Stimulated activated CD8-positive, alpha-beta memory T cell treated with anti-CD3 and anti-CD28 coated beads, Interleukin-7, amount 100 ng/mL, for 4 hours (primary cell): Measurements from ENCODE around the gene SFXN4.

Experiments used
- DNase-seq, 2 donors: peaks; one replicate each; pipeline ENCODE4 v3.0.0-alpha.2; 2020; ENCODE audit warnings: low read depth in 2 of 2

Gene SFXN4

GRCh38 chr10:119165171-119166117, at the start of gene SFXN4:
SFXN4 (minus strand) TSS chr10:119165714; CDS start chr10:119165647, 67 bp downstream.
- DNase-seq = peak; percentile 45 to 74

DNA sequence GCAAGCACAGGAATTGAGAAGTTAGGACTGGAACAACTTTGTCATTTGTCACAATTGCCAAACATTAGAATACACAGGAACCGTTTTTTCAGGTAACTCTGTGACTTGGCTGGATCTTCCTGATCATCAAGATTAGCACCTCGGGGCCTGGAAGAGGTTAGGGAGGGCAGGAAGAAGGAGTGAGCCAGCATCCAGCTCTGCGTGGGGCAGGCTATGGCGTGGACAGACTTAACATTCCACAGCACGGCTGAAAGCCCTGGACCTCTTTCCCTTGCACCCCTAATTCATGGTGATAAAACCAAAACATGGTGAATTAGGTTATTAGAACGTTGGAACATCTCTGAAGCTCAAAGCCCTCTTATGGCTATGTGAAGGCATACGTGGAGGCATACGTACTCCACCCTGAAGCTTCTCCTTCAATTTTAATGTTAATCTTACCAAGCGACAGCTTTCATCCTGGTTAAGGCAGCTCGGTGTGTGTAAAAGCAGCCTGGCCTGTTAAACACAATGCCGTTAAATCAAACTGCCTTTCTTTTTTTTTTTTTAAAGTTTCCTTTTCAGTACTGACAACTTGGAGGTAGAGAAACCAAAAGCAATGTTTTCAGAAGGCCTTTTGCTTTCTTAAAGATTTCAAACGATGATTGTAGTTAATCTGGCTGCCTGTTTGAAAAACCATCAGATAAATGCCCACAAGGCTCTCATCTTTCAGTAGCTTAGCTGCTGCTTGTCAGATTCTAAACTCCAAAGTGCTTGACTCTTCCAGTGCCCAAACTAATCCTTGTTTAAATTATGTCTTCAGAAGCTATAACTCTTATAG, 46.3 kb upstream of the SFXN4 start:
- DNase-seq = no peak

DNA sequence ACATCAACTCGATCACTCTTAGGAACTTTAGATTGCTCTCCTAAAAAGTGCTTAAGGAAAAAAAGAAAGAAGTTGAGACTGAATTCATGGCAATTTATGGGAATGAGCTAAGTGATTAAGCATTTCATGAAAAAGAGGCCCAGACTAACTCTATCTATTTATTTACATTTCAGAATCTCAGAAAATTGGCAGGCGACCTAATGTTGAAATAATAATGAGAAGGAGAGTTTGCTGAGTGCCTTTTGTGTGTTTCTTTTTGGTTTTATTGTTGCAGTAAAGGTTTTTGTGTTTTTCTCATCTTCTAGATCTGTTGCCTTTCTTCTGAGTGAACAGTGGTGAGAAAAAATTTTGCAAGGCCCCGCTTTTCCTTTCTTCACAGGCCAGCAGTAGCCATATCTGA, 45.7 kb upstream of the SFXN4 start:
- DNase-seq = no peak

DNA sequence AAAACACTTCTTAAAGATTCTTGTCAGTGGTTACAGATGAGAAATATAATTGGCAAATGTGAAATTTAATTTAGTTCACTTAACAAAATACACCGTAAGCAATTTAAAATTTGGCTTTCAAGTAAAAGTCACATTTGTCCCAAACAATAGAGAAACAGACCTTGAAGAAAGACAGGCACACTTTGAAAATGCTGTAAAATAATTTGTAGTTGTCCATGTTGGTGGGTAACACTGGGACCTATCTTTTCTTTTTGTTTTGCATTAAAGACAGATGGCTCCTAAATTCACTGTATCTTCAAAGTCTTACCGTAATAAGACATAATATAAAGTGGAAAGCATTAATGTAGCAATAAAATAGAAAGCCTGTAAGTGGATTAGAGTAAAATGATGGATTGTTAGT, 45.1 kb upstream of the SFXN4 start:
- DNase-seq = no peak

- DNase-seq = no peak
These were observed 44.3 kb upstream of the SFXN4 start for GRCh38 chr10:119209736-119210355.

DNA sequence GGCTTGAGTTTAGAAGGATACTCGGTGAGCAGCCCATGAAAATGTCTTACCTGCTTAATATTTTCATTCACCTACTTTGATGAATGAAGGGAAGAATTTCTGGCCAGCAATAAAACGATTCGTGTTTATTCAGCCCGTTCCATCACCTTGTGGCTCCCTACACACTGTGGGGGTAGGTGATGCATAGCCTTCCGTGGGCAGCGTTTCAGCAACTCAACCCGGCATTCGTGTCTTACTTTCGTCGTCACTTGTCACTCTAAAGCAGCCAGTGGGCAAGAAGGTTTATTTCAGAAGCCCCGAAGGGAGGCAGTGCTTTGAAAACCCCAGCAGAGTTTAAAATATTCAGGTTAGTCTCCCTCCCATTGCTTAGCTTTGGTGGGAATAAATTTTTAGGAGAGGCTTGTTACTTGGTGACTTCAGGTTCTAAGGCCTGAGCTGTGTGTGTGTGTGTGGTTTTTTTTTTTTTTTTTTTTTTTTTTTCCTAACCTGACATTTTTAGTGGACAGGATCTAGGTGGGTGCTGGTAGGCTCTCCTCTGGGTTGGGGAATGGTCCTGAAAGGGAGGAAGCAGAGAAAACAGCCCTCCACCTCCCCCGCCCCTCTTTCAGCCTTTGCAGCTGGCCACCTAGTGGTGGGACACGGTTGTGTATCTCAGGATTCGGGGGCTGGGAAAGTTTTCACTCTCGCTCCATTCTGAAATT, 43.7 kb upstream of the SFXN4 start:
- DNase-seq = peak; percentile 55 to 59

DNA sequence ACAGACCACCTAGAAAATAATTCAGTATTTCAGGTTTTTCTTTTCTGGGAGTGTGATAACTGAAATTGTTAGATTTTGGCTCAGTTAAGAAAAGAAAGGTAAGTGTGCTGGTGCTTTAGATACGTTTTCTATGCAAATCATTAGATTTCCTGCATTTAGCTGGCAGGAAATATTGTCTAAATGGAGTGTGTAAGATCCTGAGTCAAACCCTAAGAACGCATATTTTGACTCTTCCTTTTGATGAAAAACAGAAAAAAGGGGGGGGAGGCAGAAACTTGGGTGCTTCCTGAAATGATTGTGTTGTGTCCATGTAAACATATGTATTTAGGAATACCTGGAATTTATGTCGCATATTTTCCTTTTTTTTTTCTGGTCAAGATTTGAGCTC, 43.0 kb upstream of the SFXN4 start:
- no peak for DNase-seq

DNA sequence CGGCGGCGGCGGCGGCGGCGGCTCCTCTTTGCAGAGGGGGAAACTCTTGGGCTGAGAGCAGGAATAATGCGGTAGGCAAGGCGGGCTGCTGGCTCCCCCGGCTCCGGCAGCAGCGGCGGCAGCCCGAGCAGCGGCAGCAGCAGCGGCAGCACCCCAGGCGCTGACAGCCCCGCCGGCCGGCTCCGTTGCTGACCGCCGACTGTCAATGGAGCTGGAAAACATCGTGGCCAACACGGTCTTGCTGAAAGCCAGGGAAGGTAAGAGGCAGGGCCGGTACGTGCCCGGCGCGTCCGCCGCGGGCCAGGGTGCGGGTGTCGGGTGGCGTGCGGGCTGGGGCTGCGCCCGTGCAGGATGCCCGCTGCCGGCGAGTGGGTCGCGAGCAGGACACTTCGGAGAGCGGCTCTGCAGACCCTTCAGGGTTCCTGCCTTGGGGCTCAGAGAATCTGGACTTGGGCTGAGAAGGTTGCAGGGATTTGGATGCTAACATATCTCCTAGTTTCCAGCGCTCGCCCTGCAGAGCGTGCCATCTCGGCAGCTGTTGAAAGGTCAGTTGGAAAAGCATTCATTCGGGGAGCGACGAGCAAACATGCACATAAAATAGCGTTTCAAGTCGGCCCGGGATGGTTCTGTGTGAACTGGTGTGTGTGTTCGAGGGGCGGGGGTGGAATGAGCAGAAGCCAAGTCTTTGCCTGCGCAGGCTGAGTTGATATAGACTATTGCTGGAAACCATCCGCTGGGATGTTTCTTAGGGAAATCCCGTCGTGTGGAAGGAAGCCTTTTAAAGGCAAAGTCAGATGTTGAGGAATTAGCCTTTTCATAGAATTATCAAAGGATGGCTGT, 42.4 kb upstream of the SFXN4 start:
- peak in 1 of 2 donors; percentile 19 for DNase-seq

GRCh38 chr10:119207366-119207666, 41.8 kb upstream of the SFXN4 start, which contains the start of gene GRK5:
GRK5 (plus strand) TSS chr10:119207571; CDS start chr10:119207918, 347 bp downstream.
- peak; percentile 89 to 95 for DNase-seq

- peak in 1 of 2 donors; percentile 70 for DNase-seq
These were observed 41.3 kb upstream of the SFXN4 start for GRCh38 chr10:119206603-119207365.

DNA sequence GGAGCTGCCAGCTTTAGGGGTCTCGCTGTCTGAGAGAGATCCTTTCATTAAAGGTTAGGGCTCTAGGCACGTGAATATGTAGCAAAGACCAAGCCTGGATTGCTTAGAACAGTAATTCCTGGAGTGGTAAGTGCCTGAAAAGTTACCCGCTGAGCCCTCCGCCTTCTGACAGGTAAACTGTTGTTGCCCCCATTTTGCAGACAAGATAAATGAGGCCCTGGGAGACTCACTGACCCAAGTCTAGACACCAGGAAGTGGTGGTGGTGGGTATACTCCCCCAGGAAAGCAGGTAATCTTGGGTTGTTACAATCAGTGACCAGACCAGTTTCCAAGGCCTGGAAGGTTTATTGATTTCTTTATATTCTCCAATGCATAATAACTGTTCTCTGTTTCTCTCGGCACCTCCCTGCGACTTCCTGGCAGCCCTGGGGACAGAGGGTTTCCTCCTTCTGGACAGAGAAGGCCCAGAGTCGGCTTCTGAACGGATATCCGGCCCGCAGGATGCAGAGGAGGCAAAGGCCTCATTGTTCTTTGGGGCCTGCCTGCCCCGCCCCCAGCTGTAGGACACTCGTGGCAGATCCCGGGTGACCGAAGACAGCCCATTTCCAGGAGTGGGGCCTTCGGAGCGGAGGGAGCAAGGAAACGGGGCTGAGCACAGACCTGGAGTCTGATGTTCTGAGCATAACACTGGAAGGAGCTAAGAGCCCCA, 40.5 kb upstream of the SFXN4 start:
- peak in 1 of 2 donors; percentile 13 for DNase-seq

DNA sequence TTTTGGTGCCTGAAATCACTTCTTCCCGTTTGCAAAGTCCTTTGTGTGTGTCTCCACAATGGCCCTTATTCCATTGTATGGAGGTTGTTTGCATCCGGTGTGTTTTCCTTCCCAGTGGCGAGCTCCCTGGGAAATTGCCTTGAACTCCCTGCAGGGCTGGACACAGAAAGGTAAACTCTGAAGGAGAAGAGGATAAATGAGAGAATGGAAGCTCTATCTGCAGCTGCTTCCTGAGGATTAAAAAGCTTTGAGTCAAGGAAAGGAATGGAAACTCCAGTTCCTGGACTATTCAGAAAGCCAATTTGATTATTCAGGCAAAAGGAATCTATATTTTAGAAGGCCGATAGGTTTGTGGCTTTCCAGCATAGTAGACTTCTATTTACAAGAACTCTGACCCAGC, 37.5 kb upstream of the SFXN4 start:
- no peak for DNase-seq

GRCh38 chr10:119201233-119201632, 35.7 kb upstream of the SFXN4 start:
- DNase-seq = no peak

DNA sequence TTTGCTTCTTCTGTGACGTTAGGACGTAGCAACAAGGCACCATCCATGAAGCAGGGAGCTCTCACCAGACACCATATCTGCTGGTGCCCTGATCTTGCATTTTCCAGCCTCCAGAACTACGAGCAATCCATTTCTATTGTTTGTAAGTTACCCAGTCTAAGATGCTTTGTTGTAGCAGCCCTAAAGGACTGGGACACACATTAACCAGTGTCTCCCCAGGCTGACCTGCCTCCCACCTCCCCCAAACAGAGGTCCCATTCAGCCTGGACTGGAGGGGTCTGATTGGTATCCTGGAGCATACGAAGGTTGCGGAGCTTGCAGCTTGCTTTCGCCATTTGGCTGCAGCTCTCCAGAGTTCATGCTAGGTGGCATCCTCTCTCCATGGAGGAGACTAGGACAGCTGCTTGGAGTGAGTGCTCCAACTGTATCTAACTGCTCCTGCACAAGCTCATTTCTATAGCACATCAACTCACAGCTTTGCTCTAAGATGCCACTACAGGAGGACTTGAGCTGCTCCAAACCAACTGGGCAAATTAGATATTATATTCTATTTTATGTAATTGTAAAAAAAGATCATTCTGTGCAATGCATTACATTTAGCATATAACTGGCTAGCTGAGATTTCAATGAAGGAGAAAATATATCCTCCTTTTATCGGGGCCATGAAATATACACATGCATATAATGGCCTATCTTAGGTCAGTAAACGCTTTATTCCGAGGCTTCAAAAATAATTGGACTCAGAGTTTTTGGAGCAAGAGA, 33.9 kb upstream of the SFXN4 start:
- DNase-seq = no peak

- no peak for DNase-seq
These were observed 32.9 kb upstream of the SFXN4 start for GRCh38 chr10:119198438-119198837.

GRCh38 chr10:119197921-119198320, 32.4 kb upstream of the SFXN4 start:
- no peak for DNase-seq

DNA sequence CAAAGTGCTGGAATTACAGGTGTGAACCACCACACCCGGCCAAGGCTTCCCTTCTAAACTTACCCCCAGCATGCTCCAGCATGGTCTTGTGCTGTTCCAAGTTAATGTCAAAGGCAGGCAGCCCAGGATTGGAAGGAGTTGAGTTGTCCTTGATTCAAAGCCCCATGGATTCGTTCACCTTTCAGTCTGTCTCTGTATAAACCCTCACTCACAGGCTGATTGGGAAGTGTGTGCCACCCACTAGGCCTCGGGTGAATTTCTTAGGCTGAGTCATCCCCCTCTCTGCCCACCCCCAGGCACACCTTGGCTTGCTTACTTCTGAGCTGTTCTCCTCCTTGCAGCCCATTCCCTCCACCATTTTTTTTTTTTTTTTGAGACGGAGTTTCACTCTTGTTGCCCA, 26.4 kb upstream of the SFXN4 start:
- DNase-seq = no peak

DNA sequence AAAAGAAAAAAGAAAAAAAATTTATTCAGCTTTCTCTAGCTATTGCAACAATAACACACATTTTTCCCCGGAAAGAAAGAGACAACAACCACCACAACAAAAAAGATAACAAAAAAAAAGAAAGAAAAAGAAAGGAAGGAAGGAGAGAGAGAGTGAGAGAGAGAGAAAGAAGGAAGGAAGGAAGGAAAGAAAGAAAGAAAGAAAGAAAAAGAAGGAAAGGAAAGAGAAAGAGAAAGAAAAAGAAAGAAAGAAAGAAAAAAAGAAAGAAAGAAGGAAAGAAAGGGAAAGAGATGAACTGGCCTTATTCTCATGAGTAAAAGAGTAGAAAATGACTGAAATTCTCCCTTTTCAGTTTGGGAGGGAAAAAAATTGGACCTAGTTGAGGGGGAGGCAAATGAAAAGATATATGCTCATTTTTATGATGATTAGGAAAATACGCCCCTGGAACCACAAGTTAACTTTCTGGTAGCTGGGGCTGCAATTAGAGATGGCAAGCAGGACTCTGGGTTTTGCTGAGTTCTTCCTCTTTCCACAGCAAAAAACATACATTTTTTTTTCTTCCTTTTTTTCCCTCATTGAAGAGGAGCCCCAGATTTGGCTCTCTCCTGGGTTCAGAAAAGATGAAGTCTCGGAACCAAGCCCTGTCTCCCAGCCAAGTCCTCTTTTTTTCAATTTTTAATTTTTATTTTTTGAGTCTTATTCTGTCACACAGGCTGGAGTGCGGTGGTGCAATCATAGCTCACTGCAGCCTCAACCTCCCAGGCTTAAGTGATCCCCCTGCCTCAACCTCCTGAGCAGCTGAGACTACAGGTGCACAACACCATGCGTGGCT, 25.7 kb upstream of the SFXN4 start:
- no peak for DNase-seq
